GM12875 (cell line): ENCODE results near the gene OSBPL7.

Experiments used
- H3K4me3 ChIP-seq: one replicate; pipeline ENCODE4 v1.5.1; 2011; ENCODE audit warnings: low read depth, low read length, control low read depth
- TF ChIP-seq, protein P1 (sequence below): IDR thresholded peaks from 2 replicates; pipeline ENCODE4 v1.5.1; 2011; ENCODE audit warnings: low read depth, mild to moderate bottlenecking, control low read depth, inconsistent platforms, low read length, moderate library complexity, borderline replicate concordance; ENCODE audit not compliant: insufficient read depth

The OSBPL7 gene, protein sequence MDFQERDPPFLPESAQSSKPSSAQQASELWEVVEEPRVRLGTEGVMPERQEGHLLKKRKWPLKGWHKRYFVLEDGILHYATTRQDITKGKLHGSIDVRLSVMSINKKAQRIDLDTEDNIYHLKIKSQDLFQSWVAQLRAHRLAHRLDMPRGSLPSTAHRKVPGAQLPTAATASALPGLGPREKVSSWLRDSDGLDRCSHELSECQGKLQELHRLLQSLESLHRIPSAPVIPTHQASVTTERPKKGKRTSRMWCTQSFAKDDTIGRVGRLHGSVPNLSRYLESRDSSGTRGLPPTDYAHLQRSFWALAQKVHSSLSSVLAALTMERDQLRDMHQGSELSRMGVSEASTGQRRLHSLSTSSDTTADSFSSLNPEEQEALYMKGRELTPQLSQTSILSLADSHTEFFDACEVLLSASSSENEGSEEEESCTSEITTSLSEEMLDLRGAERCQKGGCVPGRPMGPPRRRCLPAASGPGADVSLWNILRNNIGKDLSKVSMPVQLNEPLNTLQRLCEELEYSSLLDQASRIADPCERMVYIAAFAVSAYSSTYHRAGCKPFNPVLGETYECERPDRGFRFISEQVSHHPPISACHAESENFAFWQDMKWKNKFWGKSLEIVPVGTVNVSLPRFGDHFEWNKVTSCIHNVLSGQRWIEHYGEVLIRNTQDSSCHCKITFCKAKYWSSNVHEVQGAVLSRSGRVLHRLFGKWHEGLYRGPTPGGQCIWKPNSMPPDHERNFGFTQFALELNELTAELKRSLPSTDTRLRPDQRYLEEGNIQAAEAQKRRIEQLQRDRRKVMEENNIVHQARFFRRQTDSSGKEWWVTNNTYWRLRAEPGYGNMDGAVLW

DNA sequence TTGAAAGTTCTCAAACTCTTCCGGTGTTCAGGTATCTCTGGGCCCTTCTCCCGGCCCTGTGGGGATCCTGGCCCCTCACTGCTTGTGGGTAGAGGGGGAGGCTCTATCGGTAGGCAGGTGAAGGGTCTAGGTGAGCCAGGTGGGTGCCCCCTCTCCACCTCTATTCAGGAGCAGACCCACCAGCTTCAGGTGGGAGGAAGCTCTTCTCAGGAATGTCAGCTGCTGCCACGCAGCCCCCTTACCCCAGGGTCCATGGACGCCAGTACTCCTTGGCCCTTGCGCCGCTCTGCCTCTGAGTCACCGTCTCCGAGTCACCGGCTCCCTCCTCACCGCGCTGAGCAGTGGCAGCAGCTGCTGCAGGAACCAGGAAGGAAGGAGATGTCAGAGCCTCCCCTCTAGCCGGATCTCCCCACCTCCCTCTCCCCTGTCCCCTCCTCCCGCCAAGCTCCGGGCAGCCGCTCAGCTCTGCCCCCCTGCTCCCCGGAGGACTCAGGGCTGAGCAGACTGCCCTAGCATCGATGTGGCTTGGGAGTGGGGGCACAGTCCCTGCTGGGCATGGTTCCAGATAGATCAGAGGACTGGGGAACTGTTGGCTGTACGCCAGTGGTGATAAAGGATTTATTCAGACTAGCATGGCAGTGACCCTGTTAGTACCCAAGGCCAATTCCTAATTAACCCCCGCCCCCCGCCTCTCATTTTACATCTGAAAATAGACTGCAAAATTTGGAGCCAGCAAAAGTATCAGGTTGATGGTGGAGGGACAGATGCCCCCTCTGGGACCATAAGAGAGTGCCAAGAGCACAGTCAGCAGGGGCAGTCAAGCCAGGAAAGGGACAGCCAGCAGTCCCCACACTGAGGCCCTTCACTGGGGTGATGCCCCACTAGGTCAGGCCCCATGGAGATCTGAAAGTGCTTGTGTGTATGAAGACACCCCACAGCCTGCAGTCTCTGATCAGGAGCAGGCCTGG is at the start of gene OSBPL7:
Gene OSBPL7, minus strand, starts transcription at position 371 of the 968 bp plus-strand sequence. CDS start 1,516 bp downstream, outside the sequence.
- H3K4me3 ChIP-seq = peak within 1 kb of the TSS; percentile 63
- TF ChIP-seq, protein P1, sequence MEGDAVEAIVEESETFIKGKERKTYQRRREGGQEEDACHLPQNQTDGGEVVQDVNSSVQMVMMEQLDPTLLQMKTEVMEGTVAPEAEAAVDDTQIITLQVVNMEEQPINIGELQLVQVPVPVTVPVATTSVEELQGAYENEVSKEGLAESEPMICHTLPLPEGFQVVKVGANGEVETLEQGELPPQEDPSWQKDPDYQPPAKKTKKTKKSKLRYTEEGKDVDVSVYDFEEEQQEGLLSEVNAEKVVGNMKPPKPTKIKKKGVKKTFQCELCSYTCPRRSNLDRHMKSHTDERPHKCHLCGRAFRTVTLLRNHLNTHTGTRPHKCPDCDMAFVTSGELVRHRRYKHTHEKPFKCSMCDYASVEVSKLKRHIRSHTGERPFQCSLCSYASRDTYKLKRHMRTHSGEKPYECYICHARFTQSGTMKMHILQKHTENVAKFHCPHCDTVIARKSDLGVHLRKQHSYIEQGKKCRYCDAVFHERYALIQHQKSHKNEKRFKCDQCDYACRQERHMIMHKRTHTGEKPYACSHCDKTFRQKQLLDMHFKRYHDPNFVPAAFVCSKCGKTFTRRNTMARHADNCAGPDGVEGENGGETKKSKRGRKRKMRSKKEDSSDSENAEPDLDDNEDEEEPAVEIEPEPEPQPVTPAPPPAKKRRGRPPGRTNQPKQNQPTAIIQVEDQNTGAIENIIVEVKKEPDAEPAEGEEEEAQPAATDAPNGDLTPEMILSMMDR = peak; percentile 33; the same call in 1 of the 2 replicates

DNA sequence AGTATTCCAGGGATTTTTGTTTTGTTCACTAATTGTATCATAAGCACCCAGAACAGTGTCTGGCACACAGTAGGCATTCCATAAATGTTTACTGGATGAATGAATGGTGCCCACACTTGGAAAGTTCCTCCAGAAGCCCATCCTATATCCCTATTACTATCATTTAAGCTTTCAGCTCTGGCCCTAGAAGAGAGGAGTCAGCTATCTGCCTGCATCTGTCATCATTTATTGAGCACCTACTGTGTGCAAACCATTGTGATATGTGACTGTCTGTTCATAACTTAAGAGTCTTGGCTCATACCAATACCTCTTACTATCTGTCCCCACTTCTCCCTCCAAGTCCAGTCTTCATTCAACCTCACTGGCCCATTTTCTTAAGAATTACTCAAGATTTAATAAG is 49.5 kb upstream of the OSBPL7 start:
- no peak overlapping the region for H3K4me3 ChIP-seq
- TF ChIP-seq, protein P1 = no peak

DNA sequence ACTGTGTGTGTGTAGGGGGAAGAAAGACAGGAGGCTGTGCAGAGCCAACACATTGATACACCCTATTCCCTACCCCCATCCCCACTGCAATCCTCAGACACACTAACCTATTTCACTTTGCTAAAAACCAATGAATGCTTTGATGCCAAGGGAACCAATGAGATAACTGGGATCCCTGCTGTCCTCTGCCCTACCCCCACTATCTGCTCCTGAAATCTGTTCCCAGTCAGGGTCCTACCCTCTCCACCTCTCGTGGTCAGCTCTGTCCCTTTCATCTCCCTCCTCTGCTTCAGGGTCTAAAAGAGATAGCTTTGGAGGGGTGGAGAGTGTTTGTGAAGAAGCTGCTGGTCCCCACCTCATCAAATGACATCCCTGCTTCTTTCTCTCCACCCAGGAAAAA is 48.5 kb upstream of the OSBPL7 start:
- TF ChIP-seq, protein P1 = no peak
- no peak overlapping the region for H3K4me3 ChIP-seq

DNA sequence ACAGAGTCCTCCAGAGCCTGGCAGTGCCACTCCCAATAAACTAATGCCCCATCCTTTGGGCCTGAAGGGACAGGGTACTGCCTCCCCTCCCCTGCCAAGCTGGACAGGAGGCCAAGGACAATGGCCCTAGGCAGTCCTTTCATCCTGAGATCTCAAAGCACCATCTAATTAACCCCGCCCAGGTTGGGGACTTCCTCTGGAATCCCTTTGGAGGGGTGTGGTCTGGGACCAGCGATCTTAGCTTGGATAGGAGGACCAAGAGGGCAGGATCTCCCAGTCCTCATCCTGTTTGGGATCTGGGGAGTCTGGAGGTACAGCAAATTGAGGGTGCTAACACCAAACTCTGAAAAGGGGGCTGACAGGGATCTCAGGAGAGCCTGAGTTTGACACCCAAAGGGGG is 47.5 kb upstream of the OSBPL7 start:
- TF ChIP-seq, protein P1 = no peak
- H3K4me3 ChIP-seq = no peak overlapping the region

DNA sequence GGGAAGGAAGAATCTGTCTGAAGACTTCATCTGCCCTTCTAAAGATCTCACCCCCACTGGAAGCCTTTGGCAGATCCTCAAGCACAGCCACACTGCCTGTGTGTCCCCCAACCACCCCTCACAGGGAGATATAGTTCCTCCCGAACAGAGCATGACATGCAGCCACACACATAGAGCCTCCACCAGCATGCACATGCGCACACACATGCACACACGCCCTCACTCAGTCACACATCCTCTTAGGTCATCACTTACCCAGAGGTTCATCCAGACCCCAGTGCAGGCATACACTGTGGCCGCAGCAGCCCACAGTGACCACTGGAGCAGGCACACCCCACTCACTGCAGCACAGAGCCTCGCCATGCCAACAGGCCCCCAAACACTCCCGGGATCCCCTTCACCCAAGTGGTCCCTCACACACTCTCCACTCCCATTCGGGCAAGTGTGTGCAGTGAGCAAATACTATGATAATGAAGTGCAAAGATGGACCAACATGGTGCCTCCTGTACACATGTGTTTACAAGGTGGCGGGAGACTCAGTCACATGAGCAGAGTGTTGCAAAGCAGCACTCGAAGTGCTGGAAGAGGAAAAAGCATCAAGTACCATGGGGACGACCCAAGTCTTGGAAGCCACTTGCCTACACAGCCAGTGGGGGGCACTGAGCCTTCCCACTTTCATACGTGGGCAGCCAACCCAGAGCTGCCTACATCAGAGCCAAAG is 46.4 kb upstream of the OSBPL7 start:
- TF ChIP-seq, protein P1 = 0 out of 2 replicates have a peak, but pooled peaks have one; percentile 1

DNA sequence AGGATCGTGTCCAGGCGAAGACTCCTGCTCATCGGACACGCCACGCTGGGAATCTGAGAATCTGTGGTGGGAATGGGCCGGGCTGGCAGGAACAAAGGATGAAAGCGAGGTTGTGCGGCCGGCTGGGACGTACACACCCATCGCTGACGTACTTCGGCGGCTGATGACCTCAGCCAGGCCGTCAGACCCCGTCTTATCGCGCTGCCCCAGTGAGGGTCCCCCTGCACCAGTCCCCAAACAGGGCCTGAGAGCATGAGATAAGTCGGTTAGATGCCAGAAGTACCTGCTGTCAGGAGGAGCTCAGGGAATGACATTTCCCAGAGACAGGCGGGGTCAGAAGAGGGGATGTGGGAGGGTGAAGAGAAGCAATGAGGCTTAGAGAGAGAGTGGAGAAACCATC is 45.3 kb upstream of the OSBPL7 start:
- no peak overlapping the region for H3K4me3 ChIP-seq
- TF ChIP-seq, protein P1 = no peak

More for the DNA sequence above, 46.4 kb upstream of the OSBPL7 start:
- H3K4me3 ChIP-seq = no peak overlapping the region
